Mucosa of descending colon (tissue), 3 donors: ENCODE measurements around the gene NDUFA11. TPM values are rescaled to one million over a fixed set of nuclear protein-coding genes. Genes with fewer than 3 reads are reported as not detected.
A peak's percentile ranks its signal among the peaks of the same experiment; 100 is the strongest.

ENCODE experiments used
- ATAC-seq: fragments of 200-7000 bp; cut with Tn5 transposase; one replicate; pipeline ENCODE4 v1.9.1; 2020; ENCODE audit warnings: mild to moderate bottlenecking, moderate library complexity
- DNase-seq, 3 donors: peaks; one replicate each; pipeline ENCODE4 v3.0.0-alpha.2; 2020
- H3K36me3 ChIP-seq: fragments of 200-600 bp; one replicate; pipeline ENCODE4 v1.8.0; 2021; ENCODE audit warnings: low read depth, mild to moderate bottlenecking
- H3K4me1 ChIP-seq: fragments of 200-600 bp; one replicate; pipeline ENCODE4 v1.8.0; 2021; ENCODE audit warnings: low read depth, mild to moderate bottlenecking
- H3K4me3 ChIP-seq: fragments of 200-600 bp; one replicate; pipeline ENCODE4 v1.8.0; 2021; ENCODE audit warnings: mild to moderate bottlenecking
- H3K9me3 ChIP-seq: fragments of 200-600 bp; one replicate; pipeline ENCODE4 v1.8.0; 2021; ENCODE audit warnings: mild to moderate bottlenecking
- CTCF ChIP-seq: fragments of 200-600 bp; IDR thresholded peaks from one replicate; pipeline ENCODE4 v1.8.0; 2022; ENCODE audit warnings: antibody characterized with exemption, mild to moderate bottlenecking
- intact Hi-C, 2 donors: fragments of 100-400 bp; cut with DNase I in 1 of 2; cut with micrococcal nuclease in 1 of 2; formaldehyde crosslinking; loops; one replicate each; pipeline versions ENCODE4 v1.11.0 to v1.11.1; 2022; cut with DNase I, micrococcal nuclease
- total RNA-seq, 3 donors: library from RNA; stranded (reverse); fragmentation: NEBNext Ultra II Directional in 2 of 3; extraction: Animal tissue kit (Norgen Biotek cat#: 25700) in 2 of 3; gene quantifications; one replicate each; pipeline versions ENCODE4 v1.2.1 to v1.2.4, GENCODE V29; 2021 to 2023
- donor health status: DM: no; HTN: no; CAD: no; lungs with moderate emphysema.
- donor health status: DM: no; HTN: no; CAD: no.
- donor health status: DM: no; HTN: yes; CAD: no.

Gene NDUFA11
- total RNA-seq, 3 donors from 2014 or later = 178 to 213 (median 182) TPM

- Histone ChIP-seq H3K4me3 (no peak overlapping the region), H3K4me1 (peaks cover 14% of the 10 kb centered on the region), H3K9me3 (no peaks in the 10 kb centered on the region), H3K36me3 (peaks cover 4% of the 10 kb centered on the region)
- TF ChIP-seq CTCF = no peak
- ATAC-seq (no peak), DNase-seq (no peak)
- intact Hi-C loops = no loop called here
Measured at GRCh38 chr19:5917431-5918107, 14.0 kb upstream of the NDUFA11 start.

- intact Hi-C loops = no loop called here
- no peak for DNase-seq
- Histone ChIP-seq H3K36me3 (no peaks in the 10 kb centered on the region), H3K9me3 (no peaks in the 10 kb centered on the region), H3K4me3 (no peak overlapping the region), H3K4me1 (peaks cover 14% of the 10 kb centered on the region)
- ATAC-seq = no peak
- no peak for TF ChIP-seq CTCF
Measured at GRCh38 chr19:5916181-5916708, 12.7 kb upstream of the NDUFA11 start.

- no peak for ATAC-seq
- no peak for TF ChIP-seq CTCF
- H3K36me3 ChIP-seq = no peaks in the 10 kb centered on the region
- H3K9me3 ChIP-seq = no peaks in the 10 kb centered on the region
- intact Hi-C loops = no loop called here
- no peak for DNase-seq
- H3K4me1 ChIP-seq = peaks cover 14% of the 10 kb centered on the region
- no peak overlapping the region for H3K4me3 ChIP-seq
Measured at GRCh38 chr19:5915782-5916165, 12.2 kb upstream of the NDUFA11 start.

- DNase-seq = peak in 2 of 3 donors; percentile 62 to 68
- TF ChIP-seq CTCF = no peak
- peak; percentile 60 for ATAC-seq
Measured at GRCh38 chr19:5914946-5915781, 11.6 kb upstream of the NDUFA11 start.

GRCh38 chr19:5914358-5914774 is 10.8 kb upstream of the NDUFA11 start:
- Histone ChIP-seq H3K4me1 (peaks cover 14% of the 10 kb centered on the region), H3K4me3 (no peak overlapping the region), H3K36me3 (no peaks in the 10 kb centered on the region), H3K9me3 (no peaks in the 10 kb centered on the region)
- DNase-seq (no peak), ATAC-seq (peak; percentile 60)
- no peak for TF ChIP-seq CTCF
- intact Hi-C loops = no loop called here

More at GRCh38 chr19:5914946-5915781, 11.6 kb upstream of the NDUFA11 start:
- Histone ChIP-seq H3K9me3 (no peaks in the 10 kb centered on the region), H3K4me3 (no peak overlapping the region), H3K36me3 (no peaks in the 10 kb centered on the region), H3K4me1 (peaks cover 14% of the 10 kb centered on the region)
- intact Hi-C loops = no loop called here
